ENCODE measurements around the gene ACBD5.

The ACBD5 gene

GRCh38 chr10:27252267-27253000 lies 11.8 kb upstream of the ACBD5 start:
- Histone ChIP-seq H3K27me3 (replicated peaks; ENCODE audit: control insufficient read depth, insufficient read depth, low read length) (no peaks in the 10 kb centered on the region), H3K4me1 (ENCODE audit: control insufficient read depth, insufficient read depth, low read length) (no peaks in the 10 kb centered on the region), H3K4me3 (ENCODE audit: low read length) (peak overlapping the region; percentile 80), H3K36me3 (ENCODE audit: control insufficient read depth, insufficient read depth, low read length, severe bottlenecking) (no peaks in the 10 kb centered on the region), H3K9ac (ENCODE audit: low read length) (peak overlapping the region; percentile 79), H3K9me3 (ENCODE audit: control insufficient read depth, low read length) (no peaks in the 10 kb centered on the region)
- DNase-seq (ENCODE audit: low read depth): peak; percentile 52

- Histone ChIP-seq H3K9me3 (ENCODE audit: control insufficient read depth, low read length) (no peaks in the 10 kb centered on the region), H3K4me3 (ENCODE audit: low read length) (no peak overlapping the region), H3K4me1 (ENCODE audit: control insufficient read depth, insufficient read depth, low read length) (no peaks in the 10 kb centered on the region), H3K36me3 (ENCODE audit: control insufficient read depth, insufficient read depth, low read length, severe bottlenecking) (no peaks in the 10 kb centered on the region), H3K27me3 (replicated peaks; ENCODE audit: control insufficient read depth, insufficient read depth, low read length) (no peaks in the 10 kb centered on the region), H3K9ac (ENCODE audit: low read length) (no peak overlapping the region)
- DNase-seq (ENCODE audit: low read depth): no peak
These were observed 11.0 kb upstream of the ACBD5 start for GRCh38 chr10:27251554-27251953.

- no peaks in the 10 kb centered on the region for H3K27me3 ChIP-seq (replicated peaks; ENCODE audit: control insufficient read depth, insufficient read depth, low read length)
- no peak overlapping the region for H3K4me3 ChIP-seq (ENCODE audit: low read length)
- peaks cover 8% of the 10 kb centered on the region for H3K4me1 ChIP-seq (ENCODE audit: control insufficient read depth, insufficient read depth, low read length)
- H3K36me3 ChIP-seq (ENCODE audit: control insufficient read depth, insufficient read depth, low read length, severe bottlenecking): no peaks in the 10 kb centered on the region
- H3K9me3 ChIP-seq (ENCODE audit: control insufficient read depth, low read length): no peaks in the 10 kb centered on the region
- DNase-seq (ENCODE audit: low read depth): no peak
- no peak overlapping the region for H3K9ac ChIP-seq (ENCODE audit: low read length)
These were observed 7.6 kb upstream of the ACBD5 start for GRCh38 chr10:27248215-27248614.

GRCh38 chr10:27247441-27247840 lies 6.8 kb upstream of the ACBD5 start:
- DNase-seq (ENCODE audit: low read depth): no peak
- no peak overlapping the region for H3K9ac ChIP-seq (ENCODE audit: low read length)
- H3K4me3 ChIP-seq (ENCODE audit: low read length): no peak overlapping the region
- H3K9me3 ChIP-seq (ENCODE audit: control insufficient read depth, low read length): no peaks in the 10 kb centered on the region
- H3K27me3 ChIP-seq (replicated peaks; ENCODE audit: control insufficient read depth, insufficient read depth, low read length): no peaks in the 10 kb centered on the region
- H3K36me3 ChIP-seq (ENCODE audit: control insufficient read depth, insufficient read depth, low read length, severe bottlenecking): no peaks in the 10 kb centered on the region
- H3K4me1 ChIP-seq (ENCODE audit: control insufficient read depth, insufficient read depth, low read length): peaks cover 10% of the 10 kb centered on the region

- Histone ChIP-seq H3K4me3 (ENCODE audit: low read length) (no peak overlapping the region), H3K9ac (ENCODE audit: low read length) (no peak overlapping the region), H3K4me1 (ENCODE audit: control insufficient read depth, insufficient read depth, low read length) (peaks cover 10% of the 10 kb centered on the region), H3K36me3 (ENCODE audit: control insufficient read depth, insufficient read depth, low read length, severe bottlenecking) (no peaks in the 10 kb centered on the region), H3K27me3 (replicated peaks; ENCODE audit: control insufficient read depth, insufficient read depth, low read length) (no peaks in the 10 kb centered on the region), H3K9me3 (ENCODE audit: control insufficient read depth, low read length) (no peaks in the 10 kb centered on the region)
- DNase-seq (ENCODE audit: low read depth): no peak
These were observed 6.4 kb upstream of the ACBD5 start for GRCh38 chr10:27247006-27247405.

GRCh38 chr10:27245836-27246235 lies 5.2 kb upstream of the ACBD5 start:
- Histone ChIP-seq H3K27me3 (replicated peaks; ENCODE audit: control insufficient read depth, insufficient read depth, low read length) (no peaks in the 10 kb centered on the region), H3K4me3 (ENCODE audit: low read length) (no peak overlapping the region), H3K9me3 (ENCODE audit: control insufficient read depth, low read length) (no peaks in the 10 kb centered on the region), H3K36me3 (ENCODE audit: control insufficient read depth, insufficient read depth, low read length, severe bottlenecking) (no peaks in the 10 kb centered on the region), H3K9ac (ENCODE audit: low read length) (no peak overlapping the region), H3K4me1 (ENCODE audit: control insufficient read depth, insufficient read depth, low read length) (peaks cover 15% of the 10 kb centered on the region)
- no peak for DNase-seq (ENCODE audit: low read depth)

- Histone ChIP-seq H3K9ac (ENCODE audit: low read length) (no peak overlapping the region), H3K27me3 (replicated peaks; ENCODE audit: control insufficient read depth, insufficient read depth, low read length) (no peaks in the 10 kb centered on the region), H3K9me3 (ENCODE audit: control insufficient read depth, low read length) (no peaks in the 10 kb centered on the region), H3K4me3 (ENCODE audit: low read length) (no peak overlapping the region), H3K4me1 (ENCODE audit: control insufficient read depth, insufficient read depth, low read length) (peaks cover 15% of the 10 kb centered on the region), H3K36me3 (ENCODE audit: control insufficient read depth, insufficient read depth, low read length, severe bottlenecking) (no peaks in the 10 kb centered on the region)
- no peak for DNase-seq (ENCODE audit: low read depth)
These were observed 4.4 kb upstream of the ACBD5 start for GRCh38 chr10:27244976-27245375.

- H3K36me3 ChIP-seq (ENCODE audit: control insufficient read depth, insufficient read depth, low read length, severe bottlenecking): peaks cover 4% of the 10 kb centered on the region
- DNase-seq (ENCODE audit: low read depth): peak; percentile 66
- H3K27me3 ChIP-seq (replicated peaks; ENCODE audit: control insufficient read depth, insufficient read depth, low read length): no peaks in the 10 kb centered on the region
- H3K4me1 ChIP-seq (ENCODE audit: control insufficient read depth, insufficient read depth, low read length): peaks cover 17% of the 10 kb centered on the region
- H3K9me3 ChIP-seq (ENCODE audit: control insufficient read depth, low read length): no peaks in the 10 kb centered on the region
- H3K9ac ChIP-seq (ENCODE audit: low read length): peak overlapping the region; percentile 91
- peak overlapping the region; percentile 91 for H3K4me3 ChIP-seq (ENCODE audit: low read length)
These were observed 2.5 kb upstream of the ACBD5 start for GRCh38 chr10:27242951-27243551.

GRCh38 chr10:27242473-27242950 lies 1.9 kb upstream of the ACBD5 start:
- Histone ChIP-seq H3K36me3 (ENCODE audit: control insufficient read depth, insufficient read depth, low read length, severe bottlenecking) (peaks cover 4% of the 10 kb centered on the region), H3K9me3 (ENCODE audit: control insufficient read depth, low read length) (no peaks in the 10 kb centered on the region), H3K27me3 (replicated peaks; ENCODE audit: control insufficient read depth, insufficient read depth, low read length) (no peaks in the 10 kb centered on the region), H3K4me1 (ENCODE audit: control insufficient read depth, insufficient read depth, low read length) (peaks cover 17% of the 10 kb centered on the region), H3K9ac (ENCODE audit: low read length) (peak overlapping the region; percentile 91), H3K4me3 (ENCODE audit: low read length) (peak overlapping the region; percentile 91)
- no peak for DNase-seq (ENCODE audit: low read depth)

- Histone ChIP-seq H3K27me3 (replicated peaks; ENCODE audit: control insufficient read depth, insufficient read depth, low read length) (no peaks in the 10 kb centered on the region), H3K4me1 (ENCODE audit: control insufficient read depth, insufficient read depth, low read length) (peaks cover 20% of the 10 kb centered on the region), H3K9me3 (ENCODE audit: control insufficient read depth, low read length) (no peaks in the 10 kb centered on the region), H3K4me3 (ENCODE audit: low read length) (peak overlapping the region; percentile 91), H3K36me3 (ENCODE audit: control insufficient read depth, insufficient read depth, low read length, severe bottlenecking) (peaks cover 4% of the 10 kb centered on the region), H3K9ac (ENCODE audit: low read length) (peak overlapping the region; percentile 91)
- peak; percentile 98 for DNase-seq (ENCODE audit: low read depth)
These were observed 1.3 kb upstream of the ACBD5 start for GRCh38 chr10:27241652-27242472.

- Histone ChIP-seq H3K27me3 (replicated peaks; ENCODE audit: control insufficient read depth, insufficient read depth, low read length) (no peaks in the 10 kb centered on the region), H3K4me1 (ENCODE audit: control insufficient read depth, insufficient read depth, low read length) (peaks cover 20% of the 10 kb centered on the region), H3K4me3 (ENCODE audit: low read length) (peak overlapping the region; percentile 91), H3K36me3 (ENCODE audit: control insufficient read depth, insufficient read depth, low read length, severe bottlenecking) (peaks cover 4% of the 10 kb centered on the region), H3K9ac (ENCODE audit: low read length) (peak overlapping the region; percentile 91), H3K9me3 (ENCODE audit: control insufficient read depth, low read length) (no peaks in the 10 kb centered on the region)
- DNase-seq (ENCODE audit: low read depth): peak; percentile 28
These were observed 534 bp upstream of the ACBD5 start for GRCh38 chr10:27241010-27241651.
